B cell (primary cell): Measurements from ENCODE around the gene MPEG1. TPM values are rescaled to one million over a fixed set of nuclear protein-coding genes. Genes with fewer than 3 reads are reported as not detected.

Experiments
- ATAC-seq: fragments of 200-7000 bp; cut with Tn5 transposase; one replicate; pipeline ENCODE4 v1.10.0; 2021; ENCODE audit warnings: low read depth, mild to moderate bottlenecking, moderate number of reproducible peaks, moderate library complexity
- CTCF ChIA-PET: fragments of 350-600 bp; sonication (Branson Sonifier 250); formaldehyde crosslinking; loops from one replicate; lab custom pipeline; 2021; ENCODE audit warnings: antibody characterized with exemption, inconsistent platforms; lab: Charles Lee
- POLR2A ChIA-PET: fragments of 350-600 bp; sonication (Branson Sonifier 250); formaldehyde crosslinking; loops from one replicate; lab custom pipeline; 2021; ENCODE audit warnings: antibody characterized with exemption; lab: Charles Lee
- DNase-seq: peaks from one replicate; pipeline ENCODE4 v3.0.0; 2013
- H2AFZ ChIP-seq: 2 replicates; pipeline ENCODE4 v1.6.1; 2012; ENCODE audit warnings: mild to moderate bottlenecking, low read depth, low read length; ENCODE audit not compliant: insufficient read depth, poor library complexity, severe bottlenecking
- H3K27ac ChIP-seq, 2 donors: 1 replicate in 1 of 2; 2 replicates in 1 of 2; pipeline ENCODE4 v1.5.1; 2012 to 2013; ENCODE audit warnings: low read length in 2 of 2, mild to moderate bottlenecking in 2 of 2, moderate library complexity in 1 of 2
- H3K27me3 ChIP-seq, 4 experiments: fragments of 200-600 bp in 1 of 4; sonication (generic) in 1 of 4; replicated peaks in 1 of 4; 1 replicate in 2 of 4; 2 replicates in 2 of 4; pipeline versions ENCODE4 v1.6.1 to v1.7.0; 2013 to 2016; ENCODE audit warnings: low read length in 3 of 4, mild to moderate bottlenecking in 2 of 4, mixed read lengths in 1 of 4, moderate library complexity in 1 of 4; ENCODE audit not compliant: insufficient read depth in 4 of 4, control insufficient read depth in 3 of 4; ENCODE audit errors: control extremely low read depth in 1 of 4
- H3K36me3 ChIP-seq, 2 experiments: replicated peaks in 1 of 2; 1 replicate in 1 of 2; 2 replicates in 1 of 2; pipeline versions ENCODE4 v1.6.1 to v1.7.1; 2013; ENCODE audit warnings: low read length in 1 of 2; ENCODE audit not compliant: insufficient read depth in 2 of 2, control insufficient read depth in 1 of 2; ENCODE audit errors: control extremely low read depth in 1 of 2, extremely low read depth in 1 of 2
- H3K4me1 ChIP-seq, 2 donors: fragments of 200-600 bp in 1 of 2; sonication (generic) in 1 of 2; 1 replicate in 1 of 2; 2 replicates in 1 of 2; pipeline versions ENCODE4 v1.5.1 to v1.6.1; 2013 to 2017; ENCODE audit warnings: low read length in 2 of 2; ENCODE audit not compliant: control insufficient read depth in 2 of 2, insufficient read depth in 2 of 2
- H3K4me2 ChIP-seq: replicated peaks from 2 replicates; pipeline ENCODE3; 2012; ENCODE audit warnings: mild to moderate bottlenecking, low read depth, low read length; ENCODE audit not compliant: poor library complexity, severe bottlenecking
- H3K4me3 ChIP-seq, 5 experiments: fragments of 200-600 bp in 1 of 5; sonication (generic) in 1 of 5; 1 replicate in 3 of 5; 2 replicates in 2 of 5; pipeline versions ENCODE4 v1.5.1 to v1.7.0; 2011 to 2016; ENCODE audit warnings: low read length in 4 of 5, mild to moderate bottlenecking in 4 of 5, low read depth in 2 of 5, control low read depth in 1 of 5, moderate library complexity in 1 of 5; ENCODE audit not compliant: insufficient read depth in 1 of 5; ENCODE audit errors: control extremely low read depth in 1 of 5, extremely low read depth in 1 of 5
- H3K79me2 ChIP-seq: fragments of 200-600 bp; sonication (generic); one replicate; pipeline ENCODE4 v1.6.0; 2016; ENCODE audit warnings: low read length; ENCODE audit not compliant: control insufficient read depth, insufficient read depth
- H3K9ac ChIP-seq: fragments of 200-600 bp; sonication (generic); 2 replicates; pipeline ENCODE4 v1.6.1; 2017; ENCODE audit warnings: mild to moderate bottlenecking, low read length, moderate library complexity
- H3K9me3 ChIP-seq, 3 donors: one replicate each; pipeline versions ENCODE4 v1.6.1 to v1.7.1; 2013; ENCODE audit warnings: low read length in 2 of 3; ENCODE audit not compliant: control insufficient read depth in 2 of 3, insufficient read depth in 1 of 3; ENCODE audit errors: control extremely low read depth in 1 of 3
- H4K20me1 ChIP-seq: 2 replicates; pipeline ENCODE4 v1.6.0; 2012; ENCODE audit warnings: mild to moderate bottlenecking, low read length; ENCODE audit not compliant: insufficient read depth, control insufficient read depth, poor library complexity, severe bottlenecking
- H3K27ac Mint-ChIP-seq: one replicate; pipeline ENCODE4 v1.8.0; 2021; ENCODE audit warnings: mixed read lengths
- H3K27me3 Mint-ChIP-seq: one replicate; pipeline ENCODE4 v1.8.0; 2021; ENCODE audit warnings: mixed read lengths
- H3K4me1 Mint-ChIP-seq: one replicate; pipeline ENCODE4 v1.8.0; 2021; ENCODE audit warnings: mixed read lengths
- H3K4me3 Mint-ChIP-seq: one replicate; pipeline ENCODE4 v1.8.0; 2021; ENCODE audit warnings: mixed read lengths
- H3K9me3 Mint-ChIP-seq: one replicate; pipeline ENCODE4 v1.8.0; 2022; ENCODE audit warnings: mixed read lengths; ENCODE audit not compliant: insufficient read depth
- CTCF ChIP-seq: fragments of 200-600 bp; IDR thresholded peaks from one replicate; pipeline ENCODE4 v1.8.0; 2022; ENCODE audit warnings: antibody characterized with exemption, mild to moderate bottlenecking
- EZH2 ChIP-seq: IDR thresholded peaks from 2 replicates; pipeline ENCODE4 v1.6.1; 2012; ENCODE audit warnings: borderline replicate concordance, low read depth, mild to moderate bottlenecking, moderate library complexity, low read length; ENCODE audit not compliant: insufficient read depth, poor library complexity, severe bottlenecking
- WGBS: methylation state at CpG from one replicate; pipeline ENCODE4 v1.1.5; 2013; ENCODE audit warnings: missing lambda C conversion rate; ENCODE audit not compliant: insufficient coverage; 5-methylcytosine and 5-hydroxymethylcytosine counted together
- intact Hi-C: fragments of 100-400 bp; cut with micrococcal nuclease; formaldehyde crosslinking; loops from one replicate; pipeline ENCODE4 v1.10.0; 2022
- polyA plus RNA-seq: library from polyadenylated mRNA; depleted of rRNA; stranded (reverse); fragments of >200 nt; gene quantifications from 2 replicates; pipeline ENCODE4 v1.2.3, GENCODE V29; 2012
- total RNA-seq, 2 donors: library from RNA; stranded (reverse); fragments of 120-200 nt in 1 of 2; gene quantifications; 1 replicate in 1 of 2; 2 replicates in 1 of 2; pipeline versions ENCODE4 v1.2.3 to v1.2.4, GENCODE V29; 2013 to 2022

Gene MPEG1
- total and polyA plus RNA-seq, 2 donors (not counting 1 experiment from before 2014, with no cell fraction given) = 27.7 to 151 TPM

- H3K36me3 ChIP-seq = no peaks in the 10 kb centered on the region
- H3K4me1 ChIP-seq = peaks cover 63 to 65% of the 10 kb centered on the region in 2 donors
- Mint-ChIP-seq H3K27me3 (no peaks in the 10 kb centered on the region), H3K4me3 (no peak overlapping the region), H3K9me3 (no peaks in the 10 kb centered on the region), H3K4me1 (peaks cover 63% of the 10 kb centered on the region), H3K27ac (peak overlapping the region; percentile 12)
- H3K27ac ChIP-seq = peak overlapping the region; percentile 46 to 63
- WGBS = 80% methylated on average over 1 of the region's 2 CpGs
- no peak overlapping the region for H2AFZ ChIP-seq
- TF ChIP-seq EZH2 = no peak
- TF ChIP-seq CTCF = no peak
- H3K4me2 ChIP-seq = peak overlapping the region; percentile 37
- no peaks in the 10 kb centered on the region for H3K9me3 ChIP-seq
- H3K79me2 ChIP-seq = no peaks in the 10 kb centered on the region
- DNase-seq (no peak), ATAC-seq (no peak)
- no peaks in the 10 kb centered on the region for H4K20me1 ChIP-seq
- H3K4me3 ChIP-seq = no peak overlapping the region
- intact Hi-C loops = loop anchor here (2.0 kb wide), 1 partner anchor 15 kb away; no protein-coding TSS in a partner anchor
- ChIA-PET CTCF (interaction anchor here (0.9 to 7.4 kb wide), 13 partner anchors 12 to 313 kb away, joined by 3 to 57 read pairs (median 6); partner anchors contain the start of genes DTX4 and MPEG1), POLR2A (no interaction called here)
- H3K9ac ChIP-seq = no peak overlapping the region
- H3K27me3 ChIP-seq = no peaks in the 10 kb centered on the region
Measured at GRCh38 chr11:59223611-59224010, 10.9 kb upstream of the MPEG1 start.

GRCh38 chr11:59223177-59223576 is 10.4 kb upstream of the MPEG1 start:
- no peaks in the 10 kb centered on the region for H3K9me3 Mint-ChIP-seq

More at GRCh38 chr11:59223177-59223576, 10.4 kb upstream of the MPEG1 start:
- peak overlapping the region; percentile 63 to 67 for H3K27ac ChIP-seq
- ATAC-seq (peak; percentile 39), DNase-seq (peak; percentile 60)
- peaks cover 67 to 70% of the 10 kb centered on the region in 2 donors for H3K4me1 ChIP-seq
- H3K27me3 Mint-ChIP-seq = no peaks in the 10 kb centered on the region
- H3K27me3 ChIP-seq = no peaks in the 10 kb centered on the region
- no peaks in the 10 kb centered on the region for H3K36me3 ChIP-seq
- peak overlapping the region; percentile 42 for H3K4me3 Mint-ChIP-seq
- no peak overlapping the region for H2AFZ ChIP-seq
- peaks cover 3% of the 10 kb centered on the region for H3K79me2 ChIP-seq
- intact Hi-C loops = loop anchor here (2.0 kb wide), 1 partner anchor 14 kb away; no protein-coding TSS in a partner anchor
- peak overlapping the region in 1 of 5 experiments; percentile 29 for H3K4me3 ChIP-seq
- ChIA-PET POLR2A (interaction anchor here (0.5 kb wide), 1 partner anchor 29 kb away, joined by 7 read pairs; no protein-coding TSS in a partner anchor), CTCF (interaction anchor here (0.9 to 7.4 kb wide), 13 partner anchors 12 to 314 kb away, joined by 3 to 57 read pairs (median 6); partner anchors contain the start of genes DTX4 and MPEG1)
- peak overlapping the region; percentile 37 for H3K4me2 ChIP-seq
- peak overlapping the region; percentile 83 for H3K27ac Mint-ChIP-seq
- WGBS = 40% methylated on average over 1 of the region's 1 CpG
- H3K4me1 Mint-ChIP-seq = peaks cover 68% of the 10 kb centered on the region
- no peak overlapping the region for H3K9ac ChIP-seq
- no peaks in the 10 kb centered on the region for H3K9me3 ChIP-seq
- H4K20me1 ChIP-seq = no peaks in the 10 kb centered on the region
- TF ChIP-seq EZH2 (no peak), CTCF (no peak)
